ENCODE results near the gene NPAS3.

NPAS3 gene

DNA sequence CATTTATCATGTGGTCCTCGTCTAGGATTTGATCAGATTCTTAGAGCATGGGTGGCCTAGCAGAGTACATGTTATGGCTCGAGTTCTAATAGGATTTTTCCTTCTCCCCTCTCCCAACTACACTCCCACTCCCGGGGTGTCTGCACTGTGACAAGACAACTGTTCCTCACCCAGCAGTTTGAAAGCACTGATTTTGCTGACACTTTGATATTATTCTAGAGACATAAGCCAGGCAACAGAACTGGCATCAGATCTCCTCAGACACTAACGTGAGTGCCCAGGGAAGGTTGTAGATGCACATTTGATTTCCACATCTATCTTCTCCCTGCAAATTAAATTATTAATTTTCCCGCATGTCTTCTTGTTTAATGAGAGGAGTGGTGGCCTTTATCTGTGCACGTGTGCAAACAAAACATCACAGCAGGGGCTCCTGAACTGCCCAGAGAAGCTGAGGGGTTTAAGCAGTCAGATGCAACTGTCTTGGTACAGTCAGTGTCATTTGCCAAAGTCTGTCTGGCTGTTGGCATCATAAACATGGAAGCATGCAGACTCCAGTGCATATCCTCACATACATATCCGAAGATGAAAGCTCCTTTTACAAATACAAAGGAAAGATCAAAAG lies 491.8 kb downstream of the NPAS3 start:
- Histone ChIP-seq H3K27me3 (ENCODE audit: insufficient read depth, poor library complexity, severe bottlenecking) (peaks cover 2% of the 10 kb centered on the region), H3K4me3 (replicated peaks; ENCODE audit: insufficient read depth, low read length) (no peak overlapping the region), H3K27ac (replicated peaks) (no peak overlapping the region)
- DNase-seq (ENCODE audit: low read depth in 1 of 2, low spot score in 1 of 2) = no peak
- no peak for TF ChIP-seq GABPA (IDR thresholded peaks at IDR 0.05; ENCODE audit: low read depth)
- TF ChIP-seq, protein P1, sequence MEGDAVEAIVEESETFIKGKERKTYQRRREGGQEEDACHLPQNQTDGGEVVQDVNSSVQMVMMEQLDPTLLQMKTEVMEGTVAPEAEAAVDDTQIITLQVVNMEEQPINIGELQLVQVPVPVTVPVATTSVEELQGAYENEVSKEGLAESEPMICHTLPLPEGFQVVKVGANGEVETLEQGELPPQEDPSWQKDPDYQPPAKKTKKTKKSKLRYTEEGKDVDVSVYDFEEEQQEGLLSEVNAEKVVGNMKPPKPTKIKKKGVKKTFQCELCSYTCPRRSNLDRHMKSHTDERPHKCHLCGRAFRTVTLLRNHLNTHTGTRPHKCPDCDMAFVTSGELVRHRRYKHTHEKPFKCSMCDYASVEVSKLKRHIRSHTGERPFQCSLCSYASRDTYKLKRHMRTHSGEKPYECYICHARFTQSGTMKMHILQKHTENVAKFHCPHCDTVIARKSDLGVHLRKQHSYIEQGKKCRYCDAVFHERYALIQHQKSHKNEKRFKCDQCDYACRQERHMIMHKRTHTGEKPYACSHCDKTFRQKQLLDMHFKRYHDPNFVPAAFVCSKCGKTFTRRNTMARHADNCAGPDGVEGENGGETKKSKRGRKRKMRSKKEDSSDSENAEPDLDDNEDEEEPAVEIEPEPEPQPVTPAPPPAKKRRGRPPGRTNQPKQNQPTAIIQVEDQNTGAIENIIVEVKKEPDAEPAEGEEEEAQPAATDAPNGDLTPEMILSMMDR (IDR thresholded peaks at IDR 0.05; ENCODE audit: insufficient read depth, low read length) = no peak
- TF ChIP-seq, protein P2, sequence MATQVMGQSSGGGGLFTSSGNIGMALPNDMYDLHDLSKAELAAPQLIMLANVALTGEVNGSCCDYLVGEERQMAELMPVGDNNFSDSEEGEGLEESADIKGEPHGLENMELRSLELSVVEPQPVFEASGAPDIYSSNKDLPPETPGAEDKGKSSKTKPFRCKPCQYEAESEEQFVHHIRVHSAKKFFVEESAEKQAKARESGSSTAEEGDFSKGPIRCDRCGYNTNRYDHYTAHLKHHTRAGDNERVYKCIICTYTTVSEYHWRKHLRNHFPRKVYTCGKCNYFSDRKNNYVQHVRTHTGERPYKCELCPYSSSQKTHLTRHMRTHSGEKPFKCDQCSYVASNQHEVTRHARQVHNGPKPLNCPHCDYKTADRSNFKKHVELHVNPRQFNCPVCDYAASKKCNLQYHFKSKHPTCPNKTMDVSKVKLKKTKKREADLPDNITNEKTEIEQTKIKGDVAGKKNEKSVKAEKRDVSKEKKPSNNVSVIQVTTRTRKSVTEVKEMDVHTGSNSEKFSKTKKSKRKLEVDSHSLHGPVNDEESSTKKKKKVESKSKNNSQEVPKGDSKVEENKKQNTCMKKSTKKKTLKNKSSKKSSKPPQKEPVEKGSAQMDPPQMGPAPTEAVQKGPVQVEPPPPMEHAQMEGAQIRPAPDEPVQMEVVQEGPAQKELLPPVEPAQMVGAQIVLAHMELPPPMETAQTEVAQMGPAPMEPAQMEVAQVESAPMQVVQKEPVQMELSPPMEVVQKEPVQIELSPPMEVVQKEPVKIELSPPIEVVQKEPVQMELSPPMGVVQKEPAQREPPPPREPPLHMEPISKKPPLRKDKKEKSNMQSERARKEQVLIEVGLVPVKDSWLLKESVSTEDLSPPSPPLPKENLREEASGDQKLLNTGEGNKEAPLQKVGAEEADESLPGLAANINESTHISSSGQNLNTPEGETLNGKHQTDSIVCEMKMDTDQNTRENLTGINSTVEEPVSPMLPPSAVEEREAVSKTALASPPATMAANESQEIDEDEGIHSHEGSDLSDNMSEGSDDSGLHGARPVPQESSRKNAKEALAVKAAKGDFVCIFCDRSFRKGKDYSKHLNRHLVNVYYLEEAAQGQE (IDR thresholded peaks at IDR 0.05; ENCODE audit: insufficient replicate concordance, low read depth) = no peak
- TF ChIP-seq SPI1 (IDR thresholded peaks at IDR 0.05; ENCODE audit: borderline replicate concordance, low read depth) = no peak
- no peak for TF ChIP-seq POLR2AphosphoS5 (IDR thresholded peaks at IDR 0.05; ENCODE audit: low read depth)

DNA sequence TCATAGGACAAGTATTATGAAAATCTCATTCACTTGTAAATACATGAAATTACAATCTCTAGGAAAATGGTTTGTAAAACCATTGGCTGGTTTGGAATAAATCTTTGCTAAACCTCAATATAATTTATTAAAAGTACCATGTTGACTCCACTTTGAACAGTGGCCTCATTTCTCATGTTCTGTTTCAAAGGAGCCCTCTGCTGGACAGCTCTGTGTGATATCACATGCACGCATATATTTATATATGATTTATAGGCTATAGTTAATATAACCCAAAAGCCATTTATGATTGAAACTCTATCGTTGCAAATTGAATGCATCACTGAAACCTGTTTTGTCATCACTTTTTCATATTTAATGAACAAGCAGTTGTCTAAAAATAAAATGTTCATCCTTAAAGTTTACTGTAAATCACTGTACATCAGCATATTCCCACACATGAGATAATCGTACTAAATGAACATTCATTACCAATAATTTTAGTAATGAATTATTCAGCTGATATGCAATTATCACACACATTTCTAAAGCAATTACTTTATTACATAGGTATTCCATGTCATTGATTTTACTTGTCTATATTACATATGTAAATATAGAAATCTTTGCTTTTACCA lies 493.8 kb downstream of the NPAS3 start:
- no peak overlapping the region for H3K4me3 ChIP-seq (replicated peaks; ENCODE audit: insufficient read depth, low read length)
- DNase-seq (ENCODE audit: low read depth in 1 of 2, low spot score in 1 of 2) = no peak
- TF ChIP-seq POLR2AphosphoS5 (IDR thresholded peaks at IDR 0.05; ENCODE audit: low read depth) (no peak), GABPA (IDR thresholded peaks at IDR 0.05; ENCODE audit: low read depth) (no peak), SPI1 (IDR thresholded peaks at IDR 0.05; ENCODE audit: borderline replicate concordance, low read depth) (no peak)
- TF ChIP-seq, protein P2 (IDR thresholded peaks at IDR 0.05; ENCODE audit: insufficient replicate concordance, low read depth) = peak; percentile 52
- TF ChIP-seq, protein P1 (IDR thresholded peaks at IDR 0.05; ENCODE audit: insufficient read depth, low read length) = no peak

DNA sequence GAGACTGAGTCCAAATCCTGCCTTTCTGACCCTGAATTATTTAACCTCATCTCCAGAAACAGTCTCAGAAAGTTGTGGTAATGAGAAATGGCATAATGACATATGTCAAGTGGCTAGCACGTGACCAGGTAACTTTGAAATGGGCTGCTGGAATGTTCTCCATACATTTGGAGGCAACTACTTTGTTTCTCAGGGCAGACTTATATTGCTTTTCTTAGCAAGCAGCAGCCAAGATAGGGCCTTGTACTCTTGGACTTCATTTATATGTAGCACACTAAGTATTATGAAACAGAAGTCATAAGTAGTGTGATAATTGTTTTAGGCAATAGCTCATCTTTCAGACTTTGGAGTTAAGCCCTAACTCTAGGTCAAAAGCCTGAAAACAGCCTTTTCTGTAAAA lies 494.7 kb downstream of the NPAS3 start:
- DNase-seq (ENCODE audit: low read depth in 1 of 2, low spot score in 1 of 2) = no peak
- Histone ChIP-seq H3K4me3 (replicated peaks; ENCODE audit: insufficient read depth, low read length) (no peak overlapping the region), H3K27me3 (ENCODE audit: insufficient read depth, poor library complexity, severe bottlenecking) (peaks cover 2% of the 10 kb centered on the region), H3K27ac (replicated peaks) (no peak overlapping the region)
- TF ChIP-seq POLR2AphosphoS5 (IDR thresholded peaks at IDR 0.05; ENCODE audit: low read depth) (no peak), SPI1 (IDR thresholded peaks at IDR 0.05; ENCODE audit: borderline replicate concordance, low read depth) (no peak), GABPA (IDR thresholded peaks at IDR 0.05; ENCODE audit: low read depth) (no peak)
- TF ChIP-seq, protein P1 (IDR thresholded peaks at IDR 0.05; ENCODE audit: insufficient read depth, low read length) = no peak
- TF ChIP-seq, protein P2 (IDR thresholded peaks at IDR 0.05; ENCODE audit: insufficient replicate concordance, low read depth) = no peak

More for the DNA sequence above, 493.8 kb downstream of the NPAS3 start:
- H3K27ac ChIP-seq (replicated peaks) = no peak overlapping the region
- peaks cover 2% of the 10 kb centered on the region for H3K27me3 ChIP-seq (ENCODE audit: insufficient read depth, poor library complexity, severe bottlenecking)

Data from HL-60 (cell line).